GM10847 (cell line): ENCODE data around the gene CTBP2.

Source experiments
- POLR2A ChIP-seq: IDR thresholded peaks from 2 replicates; pipeline ENCODE4 v1.6.1; 2011; ENCODE audit not compliant: insufficient read length; ENCODE audit errors: extremely low read depth

The CTBP2 gene

GRCh38 chr10:125020871-125021270 is 139.5 kb downstream of the CTBP2 start:
- TF ChIP-seq POLR2A: no peak

GRCh38 chr10:125020386-125020785 is 140.0 kb downstream of the CTBP2 start:
- TF ChIP-seq POLR2A: no peak

GRCh38 chr10:125018576-125019143 is 141.7 kb downstream of the CTBP2 start:
- no peak for TF ChIP-seq POLR2A

- TF ChIP-seq POLR2A: no peak
Measured at GRCh38 chr10:125017547-125018298, 142.6 kb downstream of the CTBP2 start.

GRCh38 chr10:125016611-125017202 is 143.7 kb downstream of the CTBP2 start:
- no peak for TF ChIP-seq POLR2A

GRCh38 chr10:125016123-125016522 is 144.2 kb downstream of the CTBP2 start:
- no peak for TF ChIP-seq POLR2A

GRCh38 chr10:125015356-125015944 is 144.9 kb downstream of the CTBP2 start:
- no peak for TF ChIP-seq POLR2A

- TF ChIP-seq POLR2A: no peak
Measured at GRCh38 chr10:125014836-125015355, 145.5 kb downstream of the CTBP2 start.

- TF ChIP-seq POLR2A: no peak
Measured at GRCh38 chr10:125014086-125014830, 146.1 kb downstream of the CTBP2 start.

- no peak for TF ChIP-seq POLR2A
Measured at GRCh38 chr10:125013529-125013872, 146.9 kb downstream of the CTBP2 start.

- TF ChIP-seq POLR2A: no peak
Measured at GRCh38 chr10:125012851-125013528, 147.4 kb downstream of the CTBP2 start.

GRCh38 chr10:125011926-125012705 is 148.2 kb downstream of the CTBP2 start:
- no peak for TF ChIP-seq POLR2A

GRCh38 chr10:125011171-125011925 is 149.0 kb downstream of the CTBP2 start:
- no peak for TF ChIP-seq POLR2A
